ENCODE results near the gene SERPING1. TPM values are rescaled to one million over a fixed set of nuclear protein-coding genes. Genes with fewer than 3 reads are reported as not detected.

The SERPING1 gene
- total RNA-seq, 1 donor from 2014 or later, result 46.0 TPM

- H3K27ac Mint-ChIP-seq, result no peak overlapping the region
- no peak overlapping the region for H3K4me3 ChIP-seq
- no peak overlapping the region for H3K9ac ChIP-seq
- no peaks in the 10 kb centered on the region for H3F3A ChIP-seq (ENCODE audit: low read depth)
- H3K27me3 ChIP-seq, result no peaks in the 10 kb centered on the region
- peaks cover 3% of the 10 kb centered on the region for H3K27me3 Mint-ChIP-seq (ENCODE audit: insufficient read depth, low read depth)
- no peaks in the 10 kb centered on the region for H3K9me3 ChIP-seq (ENCODE audit: low read depth)
- peaks cover 4% of the 10 kb centered on the region for H3K79me2 ChIP-seq (ENCODE audit: low read depth)
- H3K9me3 Mint-ChIP-seq, result no peaks in the 10 kb centered on the region
- no peak for DNase-seq (ENCODE audit: low spot score)
- H4K20me1 ChIP-seq (ENCODE audit: low read depth), result peaks cover 10% of the 10 kb centered on the region
- H3K36me3 ChIP-seq, result peaks cover 3% of the 10 kb centered on the region
- no peak overlapping the region for H3K27ac ChIP-seq
- H3K4me1 ChIP-seq, result no peaks in the 10 kb centered on the region
- no peak overlapping the region for H3K4me3 Mint-ChIP-seq
- H3K36me3 Mint-ChIP-seq, result peaks cover 36% of the 10 kb centered on the region
- no peaks in the 10 kb centered on the region for H3K4me1 Mint-ChIP-seq
- H3K4me2 ChIP-seq, result no peak overlapping the region
- no peak overlapping the region for H2AFZ ChIP-seq (replicated peaks)
- TF ChIP-seq CTCF (IDR thresholded peaks at IDR 0.05) (no peak), EZH2phosphoT487 (IDR thresholded peaks at IDR 0.05) (no peak), EZH2 (IDR thresholded peaks at IDR 0.05) (no peak)
These were observed 41.4 kb upstream of the SERPING1 start for GRCh38 chr11:57556041-57556440.

- peaks cover 17% of the 10 kb centered on the region for H3K36me3 Mint-ChIP-seq
- peaks cover 3% of the 10 kb centered on the region for H3K36me3 ChIP-seq
These were observed 37.3 kb upstream of the SERPING1 start for GRCh38 chr11:57560146-57560545.

GRCh38 chr11:57562596-57562995 is 34.9 kb upstream of the SERPING1 start:
- H3K4me1 Mint-ChIP-seq, result peaks cover 17% of the 10 kb centered on the region
- peaks cover 9% of the 10 kb centered on the region for H3K36me3 Mint-ChIP-seq
- Histone ChIP-seq H3K27ac (no peak overlapping the region), H3K4me2 (no peak overlapping the region), H2AFZ (replicated peaks) (no peak overlapping the region), H3K79me2 (ENCODE audit: low read depth) (peaks cover 67% of the 10 kb centered on the region), H3K27me3 (no peaks in the 10 kb centered on the region), H3K9me3 (ENCODE audit: low read depth) (no peaks in the 10 kb centered on the region), H3F3A (ENCODE audit: low read depth) (peaks cover 3% of the 10 kb centered on the region), H3K4me3 (no peak overlapping the region), H3K36me3 (peaks cover 3% of the 10 kb centered on the region), H3K4me1 (peaks cover 15% of the 10 kb centered on the region), H4K20me1 (ENCODE audit: low read depth) (peaks cover 34% of the 10 kb centered on the region), H3K9ac (no peak overlapping the region)
- DNase-seq (ENCODE audit: low spot score), result no peak
- no peak overlapping the region for H3K27ac Mint-ChIP-seq
- TF ChIP-seq EZH2 (IDR thresholded peaks at IDR 0.05), result no peak
- peak; percentile 41 for TF ChIP-seq CTCF (IDR thresholded peaks at IDR 0.05)
- TF ChIP-seq EZH2phosphoT487 (IDR thresholded peaks at IDR 0.05), result no peak
- H3K9me3 Mint-ChIP-seq, result no peaks in the 10 kb centered on the region
- H3K27me3 Mint-ChIP-seq (ENCODE audit: insufficient read depth, low read depth), result peaks cover 5% of the 10 kb centered on the region
- no peak overlapping the region for H3K4me3 Mint-ChIP-seq

More at GRCh38 chr11:57560146-57560545, 37.3 kb upstream of the SERPING1 start:
- Histone ChIP-seq H3K27ac (no peak overlapping the region), H3K4me1 (no peaks in the 10 kb centered on the region), H3K9ac (no peak overlapping the region), H3K4me3 (no peak overlapping the region), H3K27me3 (no peaks in the 10 kb centered on the region), H3F3A (ENCODE audit: low read depth) (no peaks in the 10 kb centered on the region), H4K20me1 (ENCODE audit: low read depth) (peaks cover 29% of the 10 kb centered on the region), H2AFZ (replicated peaks) (no peak overlapping the region), H3K9me3 (ENCODE audit: low read depth) (no peaks in the 10 kb centered on the region), H3K4me2 (no peak overlapping the region), H3K79me2 (ENCODE audit: low read depth) (peaks cover 44% of the 10 kb centered on the region)
- Mint-ChIP-seq H3K27ac (no peak overlapping the region), H3K27me3 (ENCODE audit: insufficient read depth, low read depth) (peaks cover 3% of the 10 kb centered on the region), H3K9me3 (no peaks in the 10 kb centered on the region), H3K4me3 (no peak overlapping the region), H3K4me1 (no peaks in the 10 kb centered on the region)
- no peak for TF ChIP-seq EZH2 (IDR thresholded peaks at IDR 0.05)
- no peak for TF ChIP-seq EZH2phosphoT487 (IDR thresholded peaks at IDR 0.05)
- TF ChIP-seq CTCF (IDR thresholded peaks at IDR 0.05), result no peak
- DNase-seq (ENCODE audit: low spot score), result no peak
